NCI-H146 treated with DMSO at 0.1 percent for 48 hours (cell line): ENCODE results near the gene DPH2.

Source experiments
- DNase-seq: peaks from one replicate; lab custom pipeline; 2025; ENCODE audit not compliant: unreplicated experiment; lab: John Stamatoyannopoulos, UW

The DPH2 gene

GRCh38 chr1:43981636-43982035, 11.8 kb downstream of the DPH2 start:
- DNase-seq, result no peak

GRCh38 chr1:43982241-43982640, 12.4 kb downstream of the DPH2 start:
- no peak for DNase-seq

GRCh38 chr1:43982808-43983207, 13.0 kb downstream of the DPH2 start:
- no peak for DNase-seq

GRCh38 chr1:43983253-43983899, 13.6 kb downstream of the DPH2 start:
- DNase-seq, result no peak

DNA sequence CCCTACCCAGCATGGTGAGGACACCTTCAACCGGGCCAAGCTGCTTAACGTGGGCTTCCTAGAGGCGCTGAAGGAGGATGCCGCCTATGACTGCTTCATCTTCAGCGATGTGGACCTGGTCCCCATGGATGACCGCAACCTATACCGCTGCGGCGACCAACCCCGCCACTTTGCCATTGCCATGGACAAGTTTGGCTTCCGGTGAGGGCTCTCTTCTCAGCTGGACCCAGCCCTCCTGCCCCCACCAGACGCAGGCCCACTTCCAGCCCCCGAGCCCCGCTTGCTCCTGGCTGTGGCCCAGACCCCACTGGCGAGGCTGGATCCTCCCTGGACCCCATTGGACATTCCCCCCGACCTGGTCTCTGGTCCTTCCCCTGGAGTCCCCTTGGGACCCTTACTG, 15.0 kb downstream of the DPH2 start:
- no peak for DNase-seq

GRCh38 chr1:43985984-43986595, 16.3 kb downstream of the DPH2 start:
- DNase-seq, result no peak

- no peak for DNase-seq
Measured at GRCh38 chr1:43986712-43987111, 16.9 kb downstream of the DPH2 start.

DNA sequence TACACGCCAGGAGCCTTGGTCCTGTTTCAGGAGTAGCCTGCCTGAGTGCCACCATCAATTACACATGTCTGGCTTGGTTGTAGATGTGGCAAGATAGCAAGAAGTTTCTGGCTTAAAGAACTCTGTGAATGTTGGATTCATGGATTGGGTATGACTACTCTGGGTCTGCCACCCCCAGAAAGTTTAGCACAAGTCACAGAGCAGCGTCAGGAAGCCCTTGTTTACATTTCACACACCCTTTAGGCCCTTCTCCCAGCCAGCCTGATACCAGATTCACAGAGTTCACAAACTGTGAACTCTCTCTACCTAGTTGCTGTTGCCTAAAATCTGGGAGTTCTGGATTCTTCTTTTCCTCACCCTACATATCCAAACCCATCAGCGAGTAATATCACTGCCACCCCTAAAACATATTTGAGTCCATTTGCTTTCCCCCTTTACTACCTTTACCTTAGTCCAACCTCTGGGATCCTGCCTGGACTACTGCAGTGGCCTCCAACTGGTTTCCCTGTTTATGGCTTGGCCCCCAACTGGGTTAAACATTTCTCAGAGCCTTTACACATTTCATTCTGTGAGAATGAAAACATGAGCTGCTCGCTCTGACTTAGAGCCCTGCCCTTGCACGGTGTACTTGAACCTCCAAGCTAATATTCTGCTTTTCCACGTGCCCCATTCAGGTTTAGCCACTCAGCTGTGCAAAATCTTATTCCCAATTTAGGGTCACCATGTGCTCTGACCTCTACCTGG, 17.5 kb downstream of the DPH2 start:
- DNase-seq, result no peak

DNA sequence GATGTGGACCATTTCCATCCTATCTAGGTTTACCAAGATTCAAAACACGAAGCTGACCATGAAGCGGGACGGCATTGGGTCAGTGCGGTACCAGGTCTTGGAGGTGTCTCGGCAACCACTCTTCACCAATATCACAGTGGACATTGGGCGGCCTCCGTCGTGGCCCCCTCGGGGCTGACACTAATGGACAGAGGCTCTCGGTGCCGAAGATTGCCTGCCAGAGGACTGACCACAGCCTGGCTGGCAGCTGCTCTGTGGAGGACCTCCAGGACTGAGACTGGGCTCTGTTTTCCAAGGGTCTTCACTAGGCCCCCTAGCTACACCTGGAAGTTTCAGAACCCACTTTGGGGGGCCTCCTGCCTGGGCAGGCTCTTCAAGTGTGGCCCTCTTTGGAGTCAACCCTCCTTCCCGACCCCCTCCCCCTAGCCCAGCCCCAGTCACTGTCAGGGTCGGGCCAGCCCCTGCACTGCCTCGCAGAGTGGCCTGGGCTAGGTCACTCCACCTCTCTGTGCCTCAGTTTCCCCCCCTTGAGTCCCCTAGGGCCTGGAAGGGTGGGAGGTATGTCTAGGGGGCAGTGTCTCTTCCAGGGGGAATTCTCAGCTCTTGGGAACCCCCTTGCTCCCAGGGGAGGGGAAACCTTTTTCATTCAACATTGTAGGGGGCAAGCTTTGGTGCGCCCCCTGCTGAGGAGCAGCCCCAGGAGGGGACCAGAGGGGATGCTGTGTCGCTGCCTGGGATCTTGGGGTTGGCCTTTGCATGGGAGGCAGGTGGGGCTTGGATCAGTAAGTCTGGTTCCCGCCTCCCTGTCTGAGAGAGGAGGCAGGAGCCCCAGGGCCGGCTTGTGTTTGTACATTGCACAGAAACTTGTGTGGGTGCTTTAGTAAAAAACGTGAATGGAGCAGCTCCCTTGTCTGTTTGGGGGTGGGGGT, 20.7 kb downstream of the DPH2 start:
- no peak for DNase-seq

- DNase-seq, result no peak
Measured at GRCh38 chr1:43991200-43991475, 21.3 kb downstream of the DPH2 start.

GRCh38 chr1:43991476-43992231, 21.8 kb downstream of the DPH2 start, which contains the start of gene CCDC24:
Gene CCDC24 (plus strand): TSS chr1:43991599. CDS start chr1:43991879, 280 bp downstream.
- peak; percentile 48 for DNase-seq

GRCh38 chr1:43992232-43992995, 22.6 kb downstream of the DPH2 start:
- DNase-seq, result no peak

DNA sequence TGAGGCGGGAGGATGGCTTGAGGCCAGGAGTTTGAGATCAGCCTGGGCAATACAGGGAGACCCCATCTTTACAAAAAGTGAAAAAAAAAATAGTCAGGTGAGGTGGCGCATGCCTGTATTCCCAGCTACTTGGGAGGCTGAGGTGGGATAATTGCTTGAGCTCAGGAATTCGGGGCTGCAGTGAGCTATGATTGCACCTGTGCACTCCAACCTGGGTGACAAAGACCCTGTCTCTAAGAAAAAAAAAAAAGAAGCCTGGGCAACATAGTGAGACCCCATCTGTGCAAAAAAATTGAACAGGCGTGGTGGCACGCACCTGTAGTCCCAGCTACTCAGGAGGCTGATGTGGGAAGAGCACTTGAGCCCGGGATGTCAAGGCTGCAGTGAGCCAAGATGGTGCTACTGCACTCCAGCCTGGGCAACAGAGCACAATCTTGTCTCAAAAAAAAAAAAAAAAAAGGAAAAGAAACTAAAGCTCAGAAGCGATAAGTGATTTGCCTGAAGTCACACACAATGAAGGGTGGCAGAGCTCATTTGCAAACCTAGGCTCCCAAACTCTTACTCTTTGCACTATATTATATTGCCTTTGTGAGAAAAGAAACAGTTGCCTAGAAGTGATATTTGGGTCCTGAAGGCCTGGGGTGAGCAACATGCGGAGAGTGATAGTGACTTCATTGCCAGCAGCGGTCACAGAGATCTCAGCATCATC, 23.6 kb downstream of the DPH2 start:
- DNase-seq, result no peak

DNA sequence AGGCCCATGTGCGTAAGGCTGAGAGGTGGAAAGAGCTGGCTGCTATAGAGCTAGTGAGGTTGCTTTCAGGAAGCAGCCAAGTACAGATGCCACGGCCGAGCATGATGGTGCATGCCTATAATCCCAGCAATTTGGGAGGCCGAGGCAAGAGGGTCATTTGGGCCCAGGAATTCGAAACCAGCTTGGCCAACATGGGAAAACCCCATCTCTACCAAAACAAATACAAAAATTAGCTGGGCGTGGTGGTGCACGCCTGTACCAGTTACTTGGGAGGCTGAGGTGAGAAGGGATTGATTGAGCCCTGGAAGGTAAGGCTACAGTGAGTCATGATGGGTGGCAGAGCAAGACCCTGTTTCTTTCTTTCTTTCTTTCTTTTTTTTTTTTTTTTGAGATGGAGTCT, 24.3 kb downstream of the DPH2 start:
- DNase-seq, result no peak

- DNase-seq, result no peak
Measured at GRCh38 chr1:43994794-43995790, 25.3 kb downstream of the DPH2 start.

GRCh38 chr1:43995984-43996732, 26.3 kb downstream of the DPH2 start:
- no peak for DNase-seq

- DNase-seq, result no peak
Measured at GRCh38 chr1:43996733-43997115, 26.9 kb downstream of the DPH2 start.
